GM19468 (cell line): ENCODE results near the gene RAPGEF5.

ENCODE experiments used
- ATAC-seq: cut with Tn5 transposase; IDR thresholded peaks from one replicate; pipeline ENCODE4 v1.9.1; 2021; ENCODE audit warnings: mild to moderate bottlenecking, moderate library complexity, moderate number of reproducible peaks; ENCODE audit not compliant: unreplicated experiment; ENCODE audit errors: extremely low read depth

The RAPGEF5 gene

GRCh38 chr7:22385326-22385725, 28.4 kb upstream of the RAPGEF5 start:
- no peak for ATAC-seq

- ATAC-seq: no peak
Measured at GRCh38 chr7:22380333-22380732, 23.4 kb upstream of the RAPGEF5 start.

DNA sequence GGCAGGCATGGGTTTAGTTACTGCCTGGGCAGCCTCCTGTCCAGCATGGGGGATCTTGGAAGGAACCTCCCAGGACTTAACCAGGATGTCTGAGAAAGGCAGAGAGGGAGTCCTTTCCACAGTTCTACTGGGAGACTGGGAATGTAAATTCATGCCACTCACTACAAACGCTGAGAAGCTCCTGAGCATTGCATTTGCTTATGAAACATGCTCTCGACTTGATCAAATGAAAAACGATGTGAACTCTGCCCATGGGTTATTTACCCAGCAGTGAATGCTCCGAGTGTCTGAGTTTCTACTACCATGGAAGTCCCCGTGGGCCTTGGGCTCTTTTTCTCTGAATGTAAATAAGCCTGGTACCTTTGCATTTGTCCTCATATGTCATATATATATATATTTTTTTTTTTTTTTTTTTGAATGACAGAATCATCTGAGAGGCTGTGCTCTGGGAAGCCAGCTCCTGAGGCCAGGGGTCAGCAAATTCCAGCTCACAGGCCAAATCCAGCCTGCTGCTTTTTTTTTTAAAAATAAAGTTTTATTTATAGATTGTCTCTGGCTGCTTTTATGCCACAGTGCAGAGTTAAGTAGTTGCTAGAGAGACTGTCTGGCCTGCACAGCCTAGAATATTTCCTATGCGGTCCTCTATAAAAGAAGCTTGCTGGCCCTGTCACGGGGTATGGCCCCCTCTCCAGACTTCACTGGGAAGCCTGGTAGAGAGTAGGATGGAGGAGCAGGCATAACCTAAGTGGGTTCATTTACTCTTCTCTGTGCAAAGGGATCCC, 21.4 kb upstream of the RAPGEF5 start:
- no peak for ATAC-seq

- ATAC-seq: no peak
Measured at GRCh38 chr7:22377703-22378102, 20.7 kb upstream of the RAPGEF5 start.

GRCh38 chr7:22375359-22376048, 18.6 kb upstream of the RAPGEF5 start:
- no peak for ATAC-seq

DNA sequence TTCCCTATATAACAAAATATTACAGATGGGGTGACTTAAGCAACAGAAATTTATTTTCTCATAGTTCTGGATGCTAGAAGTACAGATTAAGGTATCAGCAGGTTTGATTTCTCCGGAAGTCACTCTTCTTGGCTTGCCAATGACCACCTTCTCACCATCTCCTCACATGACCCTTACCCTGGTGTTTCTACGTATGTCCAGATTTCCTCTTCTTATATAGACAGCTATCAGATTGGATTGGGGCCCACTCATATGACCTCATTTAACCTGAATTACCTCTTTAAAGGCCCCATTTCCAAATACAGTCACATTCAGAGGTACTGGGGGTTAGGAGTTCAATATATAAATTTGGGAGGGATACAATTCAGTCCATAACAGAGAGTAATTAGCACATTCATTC, 17.0 kb upstream of the RAPGEF5 start:
- no peak for ATAC-seq

DNA sequence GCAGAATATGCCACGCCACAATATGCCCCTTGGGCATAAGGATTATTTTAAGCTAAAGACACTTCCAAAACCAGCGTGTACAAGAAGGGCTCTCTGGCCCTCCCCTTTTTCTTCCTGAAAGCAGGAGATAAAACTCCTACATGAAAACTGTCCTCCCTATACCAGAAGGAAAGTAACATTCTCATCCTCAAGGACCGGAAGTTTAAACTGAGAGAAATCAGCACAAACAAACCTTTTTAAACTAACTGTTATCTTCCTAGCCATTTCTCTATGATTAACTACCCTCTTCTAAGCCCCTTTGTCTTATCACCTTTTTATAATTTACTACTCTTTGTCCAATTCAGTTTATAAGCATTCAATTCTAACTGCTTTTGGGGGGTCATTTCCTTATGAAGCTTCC, 16.4 kb upstream of the RAPGEF5 start:
- ATAC-seq: no peak

DNA sequence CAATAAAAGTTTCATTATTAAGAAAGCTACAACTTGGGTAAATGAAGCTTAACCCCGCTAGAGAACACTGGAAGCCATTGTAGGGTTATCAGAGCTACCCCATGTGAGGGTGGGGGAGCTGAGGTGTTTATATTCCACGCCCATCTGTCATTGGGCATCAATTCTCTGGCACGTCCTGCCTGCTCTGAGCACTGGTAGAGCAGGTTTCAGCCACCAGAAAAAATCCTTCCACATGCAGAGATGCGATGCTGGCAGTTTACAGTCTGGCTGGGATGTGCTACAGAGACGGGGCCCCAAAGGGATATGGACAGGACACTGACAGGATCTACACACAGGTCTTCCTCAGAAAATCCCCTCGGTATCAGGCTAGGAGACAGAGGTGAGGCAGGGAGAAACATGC, 15.9 kb upstream of the RAPGEF5 start:
- no peak for ATAC-seq

DNA sequence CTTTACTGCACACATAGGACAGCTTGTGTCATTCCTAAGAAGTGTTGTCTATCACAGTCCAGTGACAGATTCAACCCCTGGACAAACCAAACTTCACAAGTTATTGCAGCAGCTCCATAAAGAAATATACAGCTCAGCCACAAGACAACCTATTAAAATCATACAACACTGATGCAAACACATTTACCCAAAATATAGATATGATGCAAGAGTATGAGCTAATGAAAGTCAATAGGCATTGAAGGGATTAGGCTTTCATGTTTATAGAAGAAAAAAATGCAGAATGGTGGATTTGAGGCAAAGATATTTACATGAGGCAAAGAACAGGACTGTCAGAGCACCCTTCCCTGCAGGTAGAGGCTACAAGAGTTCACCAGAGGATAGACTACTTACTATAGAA, 14.9 kb upstream of the RAPGEF5 start:
- ATAC-seq: no peak

DNA sequence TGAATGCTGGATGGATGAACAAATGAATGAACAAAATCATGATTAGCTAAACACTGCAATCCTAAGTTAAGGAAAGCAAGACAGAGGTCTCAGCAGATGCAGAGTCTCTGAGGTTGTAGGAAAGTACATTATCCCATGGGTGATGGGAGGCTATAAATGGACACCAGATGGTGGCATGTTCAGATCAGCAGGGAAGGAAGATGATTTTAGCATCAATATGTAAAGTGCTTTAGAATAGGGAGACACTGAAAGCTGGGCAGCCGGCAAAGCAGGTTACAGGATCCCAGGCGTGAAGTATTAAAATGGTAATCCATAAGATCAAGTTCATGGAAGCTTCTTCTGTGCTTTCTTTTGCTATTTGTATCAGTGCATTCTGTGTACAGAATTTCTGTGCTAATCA, 7.9 kb upstream of the RAPGEF5 start:
- ATAC-seq: no peak

DNA sequence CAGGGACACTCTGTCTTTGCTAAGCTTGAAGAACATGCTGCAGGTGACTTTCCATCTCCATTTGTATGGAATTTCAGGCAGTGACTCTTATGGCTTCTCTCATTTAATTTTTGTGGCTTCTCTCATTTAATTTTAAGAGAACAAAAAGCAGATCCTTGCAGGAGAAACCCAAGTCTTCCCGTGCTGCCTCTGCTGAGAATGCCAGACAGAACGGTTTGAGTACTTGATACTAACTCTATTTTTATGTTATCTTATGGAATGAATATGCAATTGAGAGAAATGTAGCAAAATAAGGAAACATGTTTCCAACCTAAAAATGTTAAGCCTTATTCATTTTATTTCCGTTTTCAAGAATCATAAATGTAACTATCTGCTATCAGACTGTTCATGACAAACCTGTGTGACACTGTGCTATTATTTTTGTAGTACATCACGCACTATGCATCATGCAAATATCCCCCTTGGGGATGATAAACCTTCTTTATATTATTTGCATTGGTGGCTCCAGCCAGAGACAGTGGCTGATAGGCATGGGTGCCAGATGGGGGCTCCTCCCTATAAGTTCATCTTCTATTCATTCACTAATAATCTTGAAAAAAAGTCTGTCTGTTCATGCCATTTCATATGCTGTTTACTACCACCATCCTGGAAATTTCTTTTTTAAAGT, 6.9 kb upstream of the RAPGEF5 start:
- no peak for ATAC-seq

DNA sequence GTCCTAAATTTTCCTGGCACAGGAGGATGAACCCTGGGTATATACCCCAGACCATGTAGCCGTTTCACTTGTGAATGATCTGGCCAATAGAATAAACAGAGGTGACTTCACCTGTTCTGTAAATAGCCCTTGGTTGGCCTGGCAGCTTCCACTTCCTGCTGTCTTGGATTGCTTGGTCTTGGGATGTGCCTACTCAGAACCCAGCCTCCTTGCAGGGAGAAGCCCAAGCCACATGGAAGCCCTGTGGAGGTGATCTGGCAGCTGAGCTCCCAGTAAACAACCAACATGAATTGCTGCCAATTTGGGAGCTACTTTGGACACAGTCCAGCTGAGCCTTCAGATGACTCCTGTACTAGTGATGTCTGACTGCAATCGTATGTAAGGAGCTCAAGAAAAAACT, 4.8 kb upstream of the RAPGEF5 start:
- no peak for ATAC-seq

GRCh38 chr7:22361320-22361719, 4.4 kb upstream of the RAPGEF5 start:
- no peak for ATAC-seq

- no peak for ATAC-seq
Measured at GRCh38 chr7:22358820-22359697, 2.1 kb upstream of the RAPGEF5 start.

DNA sequence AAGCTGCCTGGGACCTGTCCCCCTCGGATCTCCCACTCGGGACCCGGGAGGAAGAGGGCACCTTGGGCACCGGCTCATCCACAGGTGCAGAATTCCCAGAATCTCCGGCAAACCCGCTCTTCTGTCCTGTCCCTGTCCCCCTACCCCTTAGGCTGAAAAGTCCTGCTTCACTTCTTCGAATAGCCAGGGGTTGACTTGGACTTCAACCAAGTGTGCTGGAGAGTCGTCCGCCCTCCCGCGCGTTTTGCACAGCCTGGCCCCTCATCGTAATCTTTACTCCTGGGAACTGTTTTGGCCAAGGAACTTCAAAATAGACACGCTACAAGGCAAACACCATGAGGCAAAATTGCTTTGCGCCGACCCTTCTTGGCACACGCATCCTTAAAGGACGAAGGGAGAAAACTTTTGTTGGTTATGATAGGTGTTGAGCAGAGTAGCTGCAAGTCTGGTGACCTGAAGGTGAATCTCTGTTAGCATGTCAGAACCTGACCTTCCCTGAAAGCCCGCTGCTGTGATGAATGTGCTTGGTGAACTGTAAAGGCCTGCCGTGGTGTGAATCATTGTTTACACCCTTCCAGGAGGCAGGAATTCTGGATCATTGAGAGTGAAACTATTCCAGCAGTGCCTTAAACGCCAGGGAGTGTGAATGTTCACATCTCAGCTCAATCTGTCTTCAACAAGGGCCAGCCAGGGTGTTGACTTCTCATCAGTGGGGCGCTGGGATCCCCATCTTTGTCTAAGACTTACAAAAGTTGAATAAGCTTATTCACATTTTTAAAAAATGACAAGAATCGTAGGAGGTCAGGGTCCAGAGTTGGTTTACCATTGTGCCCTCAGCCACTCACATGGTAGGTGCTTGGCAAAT, 589 bp upstream of the RAPGEF5 start:
- no peak for ATAC-seq

- no peak for ATAC-seq
Measured at GRCh38 chr7:22356010-22356691, 803 bp downstream of the RAPGEF5 start.

GRCh38 chr7:22355620-22356009, 1.3 kb downstream of the RAPGEF5 start:
- ATAC-seq: no peak

- ATAC-seq: no peak
Measured at GRCh38 chr7:22354462-22354861, 2.5 kb downstream of the RAPGEF5 start.

DNA sequence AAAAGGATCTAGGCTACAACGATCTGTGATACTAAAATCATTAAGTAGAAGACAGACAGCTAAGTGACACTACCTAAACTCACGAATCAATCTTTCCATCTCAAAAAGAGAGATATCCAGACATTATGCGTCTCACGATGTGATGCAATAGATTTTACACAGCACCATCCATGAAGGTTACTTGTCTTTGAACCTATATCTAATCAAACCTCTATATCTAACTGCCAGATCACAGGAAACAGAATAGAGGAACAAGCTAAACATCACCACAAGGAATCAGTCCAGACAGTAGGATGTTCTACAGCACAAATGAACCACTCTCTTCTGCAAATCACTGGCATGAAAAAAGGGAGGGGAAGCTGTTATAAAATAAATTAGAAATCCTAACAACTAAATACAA, 4.1 kb downstream of the RAPGEF5 start:
- no peak for ATAC-seq
